ENCODE measurements around the gene CFHR3. TPM values are rescaled to one million over a fixed set of nuclear protein-coding genes. Genes with fewer than 3 reads are reported as not detected.
A peak's percentile ranks its signal among the peaks of the same experiment; 100 is the strongest.
"Not testable (repeated sequence)": the region's sequence is repeated elsewhere in the genome, so short reads cannot be mapped to it uniquely, and the experiment has no call there.

The CFHR3 gene
- total RNA-seq, 4 donors from 2014 or later, result 0.40 TPM; not detected in 3

GRCh38 chr1:196738730-196739129 is 35.9 kb upstream of the CFHR3 start:
- peaks cover 0 to 57% (median 5%) of the 10 kb centered on the region in 3 donors for H3K36me3 ChIP-seq

DNA sequence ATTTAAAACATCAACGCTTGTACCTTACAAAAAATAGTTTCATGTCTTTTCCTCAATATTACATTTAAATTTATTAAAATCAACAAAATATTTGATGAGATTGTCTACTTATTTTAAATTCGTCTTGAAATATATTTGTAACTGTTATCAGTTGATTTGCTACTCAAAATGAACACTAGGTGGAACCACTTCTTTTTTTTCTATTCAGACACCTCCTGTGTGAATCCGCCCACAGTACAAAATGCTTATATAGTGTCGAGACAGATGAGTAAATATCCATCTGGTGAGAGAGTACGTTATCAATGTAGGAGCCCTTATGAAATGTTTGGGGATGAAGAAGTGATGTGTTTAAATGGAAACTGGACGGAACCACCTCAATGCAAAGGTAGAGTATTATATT is 31.4 kb upstream of the CFHR3 start:
- H3K36me3 ChIP-seq, result peaks cover 0 to 54% (median 0%) of the 10 kb centered on the region in 3 donors
- DNase-seq; intact Hi-C loops (cut with DNase I): not testable (repeated sequence)

More at GRCh38 chr1:196738730-196739129, 35.9 kb upstream of the CFHR3 start:
- no peak overlapping the region for H3K27ac ChIP-seq
- intact Hi-C loops (cut with DNase I), result no loop called here
- DNase-seq, result no peak
- TF ChIP-seq, protein P1, sequence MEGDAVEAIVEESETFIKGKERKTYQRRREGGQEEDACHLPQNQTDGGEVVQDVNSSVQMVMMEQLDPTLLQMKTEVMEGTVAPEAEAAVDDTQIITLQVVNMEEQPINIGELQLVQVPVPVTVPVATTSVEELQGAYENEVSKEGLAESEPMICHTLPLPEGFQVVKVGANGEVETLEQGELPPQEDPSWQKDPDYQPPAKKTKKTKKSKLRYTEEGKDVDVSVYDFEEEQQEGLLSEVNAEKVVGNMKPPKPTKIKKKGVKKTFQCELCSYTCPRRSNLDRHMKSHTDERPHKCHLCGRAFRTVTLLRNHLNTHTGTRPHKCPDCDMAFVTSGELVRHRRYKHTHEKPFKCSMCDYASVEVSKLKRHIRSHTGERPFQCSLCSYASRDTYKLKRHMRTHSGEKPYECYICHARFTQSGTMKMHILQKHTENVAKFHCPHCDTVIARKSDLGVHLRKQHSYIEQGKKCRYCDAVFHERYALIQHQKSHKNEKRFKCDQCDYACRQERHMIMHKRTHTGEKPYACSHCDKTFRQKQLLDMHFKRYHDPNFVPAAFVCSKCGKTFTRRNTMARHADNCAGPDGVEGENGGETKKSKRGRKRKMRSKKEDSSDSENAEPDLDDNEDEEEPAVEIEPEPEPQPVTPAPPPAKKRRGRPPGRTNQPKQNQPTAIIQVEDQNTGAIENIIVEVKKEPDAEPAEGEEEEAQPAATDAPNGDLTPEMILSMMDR (IDR thresholded peaks at IDR 0.05), result no peak
- TF ChIP-seq POLR2A (IDR thresholded peaks at IDR 0.05), result no peak
- no peaks in the 10 kb centered on the region for H3K27me3 ChIP-seq
- H3K9me3 ChIP-seq, result peaks cover 0 to 7% (median 0%) of the 10 kb centered on the region in 3 donors
- H3K4me1 ChIP-seq, result no peaks in the 10 kb centered on the region
- H3K4me3 ChIP-seq, result no peak overlapping the region

DNA sequence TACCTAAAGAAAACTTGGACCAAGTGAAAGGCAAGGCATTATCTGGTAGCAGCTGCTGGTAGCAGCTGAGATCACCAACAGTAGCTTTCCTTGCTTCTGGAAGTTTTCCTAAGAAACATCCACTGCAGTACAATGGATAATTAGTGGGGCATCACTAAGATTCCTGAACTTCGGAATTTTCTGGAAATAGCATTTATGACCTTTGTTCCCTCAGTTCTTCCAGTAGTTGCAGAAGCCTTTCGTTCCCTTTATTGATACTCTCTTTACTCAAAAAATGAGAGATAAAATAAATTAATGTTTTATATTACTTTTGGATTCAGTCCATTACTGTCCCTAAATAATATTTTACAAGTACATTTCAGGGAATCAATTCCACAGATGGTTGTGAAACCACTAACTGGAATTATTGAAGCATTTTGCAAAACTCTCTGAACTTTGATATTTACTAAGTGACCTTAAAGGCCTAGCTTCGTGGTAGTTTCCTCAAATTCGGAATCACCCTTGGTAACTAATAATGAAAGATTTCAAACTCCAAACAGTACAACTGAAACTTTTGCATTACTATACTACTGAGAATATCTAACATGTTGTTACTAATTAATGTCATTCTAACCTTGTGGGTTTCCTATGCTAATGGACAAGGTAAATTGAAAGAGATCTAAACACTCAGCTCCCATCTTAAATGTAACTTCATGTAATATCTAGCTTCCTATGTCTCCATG is 9.5 kb upstream of the CFHR3 start:
- H3K4me1 ChIP-seq; H3K4me3 ChIP-seq; intact Hi-C loops (cut with DNase I); H3K36me3 ChIP-seq; H3K9me3 ChIP-seq; H3K27ac ChIP-seq; H3K27me3 ChIP-seq; DNase-seq: not testable (repeated sequence)
- 70 to 78% methylated on average over 4 of the region's 4 CpGs for WGBS, 2 donors

More for the DNA sequence above, 31.4 kb upstream of the CFHR3 start:
- TF ChIP-seq, protein P1 (IDR thresholded peaks at IDR 0.05), result peak in 1 of 6 experiments; percentile 12
- 50 to 66% methylated on average over 6 of the region's 6 CpGs for WGBS, 2 donors
- not testable (repeated sequence) for H3K9me3 ChIP-seq, H3K4me3 ChIP-seq, H3K4me1 ChIP-seq, H3K27me3 ChIP-seq, H3K27ac ChIP-seq

DNA sequence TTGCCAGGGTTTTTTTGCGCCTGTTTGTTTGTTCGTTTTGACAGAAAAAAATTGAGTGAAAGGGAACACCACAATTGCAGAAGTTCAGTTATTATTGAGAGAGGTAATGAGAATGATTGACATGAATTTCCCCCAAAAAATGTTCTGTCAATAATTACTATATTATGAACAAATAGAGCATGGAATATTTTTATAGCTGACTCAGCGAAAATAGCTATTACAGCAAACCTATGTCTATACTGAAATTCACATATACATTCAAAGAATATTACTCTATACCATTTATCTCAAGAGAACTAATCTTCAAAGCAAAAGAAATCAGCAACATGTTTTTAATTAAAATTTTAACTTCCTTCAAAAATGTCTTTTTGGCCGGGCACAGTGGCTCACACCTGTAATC is 4.8 kb upstream of the CFHR3 start:
- H3K36me3 ChIP-seq; H3K4me3 ChIP-seq; H3K27me3 ChIP-seq; H3K4me1 ChIP-seq; intact Hi-C loops (cut with DNase I); DNase-seq; H3K27ac ChIP-seq; H3K9me3 ChIP-seq: not testable (repeated sequence)
- WGBS, 2 donors, result 87 to 88% methylated on average over 4 of the region's 4 CpGs

- Histone ChIP-seq H3K27ac (no peak overlapping the region), H3K9me3 (no peaks in the 10 kb centered on the region), H3K4me1 (no peaks in the 10 kb centered on the region), H3K36me3 (no peaks in the 10 kb centered on the region), H3K27me3 (no peaks in the 10 kb centered on the region), H3K4me3 (no peak overlapping the region)
- intact Hi-C loops (cut with DNase I), result no loop called here
- DNase-seq, result no peak
- 81 to 94% methylated on average over 1 of the region's 1 CpG for WGBS, 2 donors
- TF ChIP-seq, protein P1 (IDR thresholded peaks at IDR 0.05), result no peak
- TF ChIP-seq POLR2A (IDR thresholded peaks at IDR 0.05), result no peak
Measured at GRCh38 chr1:196773713-196774112, 927 bp upstream of the CFHR3 start.

- DNase-seq, result no peak
- TF ChIP-seq POLR2A (IDR thresholded peaks at IDR 0.05), result no peak
- TF ChIP-seq, protein P1 (IDR thresholded peaks at IDR 0.05), result no peak
- intact Hi-C loops (cut with DNase I), result no loop called here
- Histone ChIP-seq H3K4me3 (no peak overlapping the region), H3K4me1 (no peaks in the 10 kb centered on the region), H3K27ac (no peak overlapping the region), H3K36me3 (no peaks in the 10 kb centered on the region), H3K9me3 (no peaks in the 10 kb centered on the region), H3K27me3 (no peaks in the 10 kb centered on the region)
- WGBS, 2 donors, result 30 to 33% methylated on average over 2 of the region's 2 CpGs
Measured at GRCh38 chr1:196774175-196774574, 465 bp upstream of the CFHR3 start.

All from esophagus squamous epithelium (tissue), 5 donors.